Heart right ventricle (tissue), 16 donors: ENCODE data around the gene SOCS2. TPM values are rescaled to one million over a fixed set of nuclear protein-coding genes. Genes with fewer than 3 reads are reported as not detected.

Source experiments
- ATAC-seq, 8 donors: fragments of 200-7000 bp; cut with Tn5 transposase; one replicate each; pipeline ENCODE4 v1.9.1; 2020; ENCODE audit warnings: mild to moderate bottlenecking in 8 of 8, moderate library complexity in 8 of 8, moderate number of reproducible peaks in 1 of 8
- DNase-seq, 2 donors: peaks; one replicate each; pipeline ENCODE4 v3.0.0-alpha.2; 2020
- H3K27ac ChIP-seq, 10 donors: fragments of 200-600 bp; sonication (generic) in 2 of 10; one replicate each; pipeline versions ENCODE4 v1.5.0 to v1.8.0; 2020 to 2022; ENCODE audit warnings: mild to moderate bottlenecking in 3 of 10
- H3K27me3 ChIP-seq, 7 donors: fragments of 200-600 bp; one replicate each; pipeline ENCODE4 v1.8.0; 2021 to 2022; ENCODE audit warnings: mild to moderate bottlenecking in 2 of 7
- H3K36me3 ChIP-seq, 9 donors: fragments of 200-600 bp; sonication (generic) in 1 of 9; one replicate each; pipeline versions ENCODE4 v1.5.0 to v1.8.0; 2020 to 2022; ENCODE audit warnings: mild to moderate bottlenecking in 2 of 9
- H3K4me1 ChIP-seq, 9 donors: fragments of 200-600 bp; sonication (generic) in 1 of 9; one replicate each; pipeline versions ENCODE4 v1.5.0 to v1.8.0; 2020 to 2022; ENCODE audit warnings: mild to moderate bottlenecking in 4 of 9
- H3K4me3 ChIP-seq, 10 donors: fragments of 200-600 bp; sonication (generic) in 2 of 10; one replicate each; pipeline versions ENCODE4 v1.5.0 to v1.8.0; 2020 to 2022; ENCODE audit warnings: mild to moderate bottlenecking in 7 of 10, moderate library complexity in 2 of 10
- H3K9me3 ChIP-seq, 11 donors: fragments of 200-600 bp in 10 of 11; sonication (generic) in 2 of 11; one replicate each; pipeline versions ENCODE4 v1.5.0 to v1.8.0; 2013 to 2022; ENCODE audit warnings: mild to moderate bottlenecking in 2 of 11, control low read depth in 1 of 11, moderate library complexity in 1 of 11
- CTCF ChIP-seq, 9 donors: fragments of 200-600 bp; sonication (generic) in 2 of 9; IDR thresholded peaks; one replicate each; pipeline versions ENCODE4 v1.5.0 to v1.8.0; 2021 to 2022; ENCODE audit warnings: antibody characterized with exemption in 9 of 9, mild to moderate bottlenecking in 5 of 9, moderate library complexity in 1 of 9
- WGBS, 2 donors: extraction: QIAGEN DNeasy Blood & Tissue Kit; methylation state at CpG; one replicate each; pipeline ENCODE4 v1.1.7; 2013; ENCODE audit warnings: inconsistent platforms in 1 of 2; 5-methylcytosine and 5-hydroxymethylcytosine counted together
- intact Hi-C, 10 donors: fragments of 100-400 bp; cut with DNase I; formaldehyde crosslinking; loops; one replicate each; pipeline versions ENCODE4 v1.11.1 to v1.14.2; 2022
- polyA plus RNA-seq, 2 donors: library from polyadenylated mRNA; stranded (reverse); fragments of 200-250 nt; gene quantifications; one replicate each; pipeline ENCODE4 v1.2.3, GENCODE V29; 2013
- total RNA-seq, 10 donors: library from RNA; stranded (reverse); fragmentation: NEBNext Ultra II Directional in 3 of 10; extraction: Animal tissue kit (Norgen Biotek cat#: 25700) in 3 of 10; gene quantifications; one replicate each; pipeline versions ENCODE4 v1.2.1 to v1.2.4, GENCODE V29; 2021 to 2023
- donor health status: Arrhythmogenic right ventricular cardiomyopathy.
- donor health status: ischemic (EF 13 %, LVEDD 7.1; RV severe dilation, severe dysfunction).
- donor health status: healthy with polysubstance abuse.
- donor health status: DM: no; HTN: yes; CAD: no.
- donor health status: DM: no; HTN: no; CAD: no.
- donor health status: ischemic (EF 25% LVEDD 6.9; RV normal size, moderate dysfunction).
- donor health status: ischemic (EF 25% LVEDD 5.7; RV mildly dilated, moderate dysfunction).
- donor health status: healthy.
- donor health status: DM: yes; HTN: yes; CAD: no.
- donor health status: Ischemic cardiomyopathy.
- donor health status: ischemic (EF 35%, LVEDD 5.7; RV mildly dilated, moderate dysfunction).
- donor health status: nonischemic (EF 11% LVEDD 7.7; RV severe dilation, severe dysfunction).
- donor health status: DM: yes; HTN: yes; CAD: no.
- donor health status: PGD.
- donor health status: ischemic (EF 29% LVEDD 5.4; RV normal size, mild dysfunction).
- donor health status: nonischemic (EF 23%, LVEDD 6.1; RV moderate dilation, normal function).

The SOCS2 gene
- total and polyA plus RNA-seq, 12 donors = 8.6 to 35.1 (median 18.3) TPM

- WGBS, 2 donors = 52 to 80% methylated on average over 6 of the region's 6 CpGs
- no peak for ATAC-seq
- intact Hi-C loops = loop anchor here in 7 of 10 donors (2.0 to 5.0 kb wide), 5 partner anchors 82 to 217 kb away; partner anchors contain the start of gene CRADD (in 6 of the 7)
Observed at GRCh38 chr12:93594766-93595311, 22.4 kb downstream of the SOCS2 start.

GRCh38 chr12:93595351-93595750 is 22.9 kb downstream of the SOCS2 start:
- Histone ChIP-seq H3K27ac (peak overlapping the region; percentile 47 to 95 (median 88)), H3K4me3 (peak overlapping the region in 8 of 10 donors; percentile 5 to 63 (median 39)), H3K4me1 (peaks cover 0 to 59% (median 37%) of the 10 kb centered on the region in 9 donors), H3K36me3 (no peaks in the 10 kb centered on the region), H3K27me3 (peaks cover 0 to 29% (median 0%) of the 10 kb centered on the region in 7 donors), H3K9me3 (no peaks in the 10 kb centered on the region)
- ATAC-seq (no peak), DNase-seq (no peak)
- intact Hi-C loops = loop anchor here in 2 of 10 donors (2.0 to 5.0 kb wide), 2 partner anchors 82 to 145 kb away; partner anchors contain the start of gene CRADD (in 1 of the 2)
- no peak for TF ChIP-seq CTCF (IDR thresholded peaks at IDR 0.05)
- WGBS, 2 donors = 38 to 67% methylated on average over 3 of the region's 3 CpGs

More at GRCh38 chr12:93594766-93595311, 22.4 kb downstream of the SOCS2 start:
- Histone ChIP-seq H3K27me3 (peaks cover 0 to 35% (median 0%) of the 10 kb centered on the region in 7 donors), H3K4me3 (peak overlapping the region in 8 of 10 donors; percentile 5 to 63 (median 39)), H3K9me3 (no peaks in the 10 kb centered on the region), H3K27ac (peak overlapping the region; percentile 47 to 95 (median 88)), H3K4me1 (peaks cover 0 to 61% (median 37%) of the 10 kb centered on the region in 9 donors), H3K36me3 (no peaks in the 10 kb centered on the region)
- no peak for DNase-seq
- no peak for TF ChIP-seq CTCF (IDR thresholded peaks at IDR 0.05)

DNA sequence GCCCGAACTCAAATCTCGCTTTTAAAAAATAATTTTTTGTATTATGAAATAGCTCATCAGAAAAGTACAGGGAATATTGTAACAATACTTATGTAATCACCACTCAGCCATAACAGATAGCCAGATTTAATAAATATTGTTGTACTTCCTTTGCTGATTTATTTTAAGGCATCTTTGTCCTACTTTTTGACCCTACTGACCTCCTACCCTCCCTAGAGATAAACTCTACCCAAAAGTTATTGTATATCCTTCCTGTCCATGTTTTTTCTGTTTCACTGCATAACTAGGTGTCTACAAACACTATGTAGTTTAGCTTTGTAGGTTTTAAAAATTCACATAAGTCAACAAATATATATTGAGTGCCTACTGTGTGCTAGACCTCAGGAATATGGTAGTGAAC is 25.1 kb downstream of the SOCS2 start:
- intact Hi-C loops = loop anchor here in 1 of 10 donors (5.0 kb wide), 1 partner anchor 80 kb away; the partner anchor contains the start of gene CRADD
- Histone ChIP-seq H3K27ac (peak overlapping the region in 2 of 10 donors; percentile 16 to 95), H3K4me1 (peaks cover under 1 to 52% (median 31%) of the 10 kb centered on the region in 9 donors), H3K9me3 (no peaks in the 10 kb centered on the region), H3K27me3 (peaks cover 0 to 23% (median 0%) of the 10 kb centered on the region in 7 donors), H3K4me3 (no peak overlapping the region), H3K36me3 (no peaks in the 10 kb centered on the region)
- ATAC-seq = peak in 2 of 8 donors; percentile 12 to 32
- no peak for TF ChIP-seq CTCF (IDR thresholded peaks at IDR 0.05)
- WGBS, 2 donors = 74 to 84% methylated on average over 2 of the region's 2 CpGs
- no peak for DNase-seq

DNA sequence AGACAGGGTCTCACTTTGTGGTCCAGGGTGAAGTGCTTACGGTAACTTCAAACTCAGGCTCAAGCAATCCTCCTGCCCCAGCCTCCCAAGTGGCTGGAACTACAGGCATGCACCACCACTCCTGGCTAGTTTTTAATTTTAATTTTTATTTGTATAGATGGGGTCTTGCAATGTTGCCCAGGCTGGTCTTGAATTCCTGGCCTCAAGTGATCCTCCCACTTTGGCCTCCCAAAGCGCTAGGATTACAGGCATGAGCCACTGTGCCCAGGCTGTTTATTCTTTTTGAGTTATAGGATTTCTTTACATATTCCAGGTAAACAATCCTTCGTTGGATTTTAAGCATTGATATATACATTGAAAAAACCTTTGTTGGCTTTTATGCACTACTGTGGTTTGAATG is 26.7 kb downstream of the SOCS2 start:
- DNase-seq (no peak), ATAC-seq (no peak)
- 95 to 96% methylated on average over 3 of the region's 3 CpGs for WGBS, 2 donors
- Histone ChIP-seq H3K27ac (no peak overlapping the region), H3K9me3 (no peaks in the 10 kb centered on the region), H3K36me3 (no peaks in the 10 kb centered on the region), H3K4me1 (peaks cover 12 to 52% (median 33%) of the 10 kb centered on the region in 9 donors), H3K4me3 (no peak overlapping the region), H3K27me3 (peaks cover 0 to 7% (median 0%) of the 10 kb centered on the region in 7 donors)
- TF ChIP-seq CTCF (IDR thresholded peaks at IDR 0.05) = no peak
- intact Hi-C loops = loop anchor here in 1 of 10 donors (5.0 kb wide), 1 partner anchor 78 kb away; the partner anchor contains the start of gene CRADD
